Activated CD8-positive, alpha-beta T cell treated with anti-CD3 and anti-CD28 coated beads, Interleukin-2, amount 10 ng/mL, durations not matched to agents 7 days and 5 days (primary cell): ENCODE results near the gene GYPA. TPM values are rescaled to one million over a fixed set of nuclear protein-coding genes. Genes with fewer than 3 reads are reported as not detected.
"Not testable (repeated sequence)": the region's sequence is repeated elsewhere in the genome, so short reads cannot be mapped to it uniquely, and the experiment has no call there.

Experiments used
- ATAC-seq: fragments of 150-1000 bp; cut with Tn5 transposase; one replicate; pipeline ENCODE4 v1.10.0; 2021; ENCODE audit warnings: moderate library complexity
- CTCF ChIA-PET: fragments of 350-600 bp; sonication (Branson Sonifier 250); formaldehyde crosslinking; loops from one replicate; lab custom pipeline; 2021; ENCODE audit warnings: antibody characterized with exemption; lab: Charles Lee
- POLR2A ChIA-PET: fragments of 350-600 bp; sonication (Branson Sonifier 250); formaldehyde crosslinking; loops from one replicate; lab custom pipeline; 2021; ENCODE audit warnings: antibody characterized with exemption; lab: Charles Lee
- DNase-seq: peaks from one replicate; pipeline ENCODE4 v3.0.0-alpha.2; 2020
- H3K27ac Mint-ChIP-seq: one replicate; pipeline ENCODE4 v1.8.0; 2021; ENCODE audit warnings: mild to moderate bottlenecking, mixed read lengths
- H3K27me3 Mint-ChIP-seq: one replicate; pipeline ENCODE4 v1.8.0; 2021; ENCODE audit warnings: low read depth, mixed read lengths
- H3K36me3 Mint-ChIP-seq: one replicate; pipeline ENCODE4 v1.8.0; 2021; ENCODE audit warnings: low read depth, mixed read lengths
- H3K4me1 Mint-ChIP-seq: one replicate; pipeline ENCODE4 v1.8.0; 2021; ENCODE audit warnings: low read depth, mixed read lengths
- H3K4me3 Mint-ChIP-seq: one replicate; pipeline ENCODE4 v1.8.0; 2021; ENCODE audit warnings: mild to moderate bottlenecking, mixed read lengths
- H3K9me3 Mint-ChIP-seq: one replicate; pipeline ENCODE4 v1.8.0; 2022; ENCODE audit warnings: mixed read lengths; ENCODE audit not compliant: insufficient read depth
- total RNA-seq, 2 experiments: library from RNA; stranded (reverse); gene quantifications; one replicate each; pipeline ENCODE4 v1.2.3, GENCODE V29; 2021

The GYPA gene
- total RNA-seq, 2 experiments from 2014 or later = not detected

DNA sequence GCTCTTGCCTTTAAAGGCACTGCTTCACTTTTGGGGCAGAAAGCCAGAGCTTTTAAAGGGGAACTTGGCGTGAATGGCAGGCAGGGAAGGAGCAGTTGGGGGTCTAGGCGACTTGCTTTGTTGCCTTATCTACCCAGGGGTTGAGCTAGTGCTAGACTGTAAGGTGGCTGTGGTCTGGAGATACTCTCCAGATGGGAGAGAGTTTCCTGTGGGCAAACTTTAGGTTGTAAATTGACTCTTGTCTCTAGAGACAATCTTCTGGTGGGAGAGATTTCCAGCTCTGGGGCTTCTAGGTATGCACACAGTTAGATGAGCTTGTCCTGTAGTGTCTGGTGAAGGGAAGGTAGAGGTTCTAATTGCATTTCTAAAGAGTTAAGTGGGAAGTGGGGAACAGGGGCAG, 61.8 kb downstream of the GYPA start:
- ATAC-seq = not testable (repeated sequence)

DNA sequence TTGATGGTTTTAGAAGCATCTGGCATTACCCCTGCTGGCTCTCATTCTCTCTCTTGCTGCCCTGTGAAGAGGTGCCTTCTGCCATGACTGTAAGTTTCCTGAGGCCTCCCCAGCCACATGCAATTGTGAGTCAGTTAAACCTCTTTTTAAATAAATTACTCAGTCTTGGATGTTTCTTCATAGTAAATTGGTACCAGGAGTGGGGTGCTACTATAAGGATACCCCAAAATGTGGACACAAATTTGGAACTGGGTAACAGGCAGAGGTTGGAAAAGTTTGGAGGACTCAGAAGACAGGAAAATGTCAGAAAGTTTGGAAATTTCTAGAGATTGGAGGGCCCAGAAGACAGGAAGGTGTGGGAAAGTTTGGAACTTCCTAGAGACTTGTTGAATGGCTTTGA, 79.0 kb downstream of the GYPA start:
- H3K4me3 Mint-ChIP-seq, DNase-seq, H3K27me3 Mint-ChIP-seq, CTCF ChIA-PET, H3K27ac Mint-ChIP-seq, POLR2A ChIA-PET, ATAC-seq, H3K36me3 Mint-ChIP-seq, H3K4me1 Mint-ChIP-seq: not testable (repeated sequence)
- peaks cover 12% of the 10 kb centered on the region for H3K9me3 Mint-ChIP-seq

More for the DNA sequence above, 61.8 kb downstream of the GYPA start:
- CTCF ChIA-PET, H3K36me3 Mint-ChIP-seq, H3K4me3 Mint-ChIP-seq, H3K27me3 Mint-ChIP-seq, POLR2A ChIA-PET, H3K4me1 Mint-ChIP-seq, DNase-seq, H3K27ac Mint-ChIP-seq, H3K9me3 Mint-ChIP-seq: not testable (repeated sequence)

DNA sequence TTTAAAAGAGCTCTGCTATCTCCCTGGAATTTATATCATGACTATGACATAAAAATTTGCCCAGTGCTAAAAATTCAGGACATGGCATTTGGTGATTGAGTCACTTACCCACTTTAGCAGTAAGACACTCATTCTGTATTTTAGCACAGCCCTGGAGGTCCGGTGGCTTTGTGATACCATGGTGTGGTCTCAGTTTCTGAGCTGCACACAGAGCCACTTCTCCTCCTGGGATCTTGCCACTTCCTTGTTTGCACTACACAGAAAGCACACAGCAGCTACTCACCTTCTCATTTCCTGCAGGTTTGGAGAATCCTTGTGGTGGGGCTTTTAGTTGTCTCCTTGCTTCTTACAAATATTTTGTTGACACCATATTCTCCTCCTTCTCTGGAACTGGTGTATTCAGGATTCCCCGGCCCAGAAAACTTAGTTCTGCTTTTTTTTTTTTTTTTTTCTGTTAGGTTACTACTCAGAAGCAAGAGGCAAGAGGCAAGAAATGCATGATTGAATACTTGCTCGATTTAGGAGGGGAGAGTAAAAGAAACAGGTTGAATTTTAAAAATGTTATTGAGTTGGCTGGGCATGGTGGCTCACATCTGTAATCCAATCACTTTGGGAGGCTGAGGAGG, 80.2 kb downstream of the GYPA start:
- DNase-seq, H3K27me3 Mint-ChIP-seq, H3K36me3 Mint-ChIP-seq, H3K4me3 Mint-ChIP-seq, H3K27ac Mint-ChIP-seq, ATAC-seq, H3K4me1 Mint-ChIP-seq, CTCF ChIA-PET, POLR2A ChIA-PET: not testable (repeated sequence)
- H3K9me3 Mint-ChIP-seq = peaks cover 12% of the 10 kb centered on the region

Other genes starting within 250 kb of the GYPA start
- gene GYPE, start 235.2 kb downstream of the GYPA start, total RNA-seq = under 1 TPM in 1 of 2 experiments, not detected in 1; 0.18 TPM
- not detected for gene GYPB, start 121.3 kb downstream of the GYPA start, total RNA-seq